ENCODE measurements around the gene ANO7. TPM values are rescaled to one million over a fixed set of nuclear protein-coding genes. Genes with fewer than 3 reads are reported as not detected.

Gene ANO7
- total RNA-seq, 2 experiments from 2014 or later: 0.29 to 0.31 TPM

DNA sequence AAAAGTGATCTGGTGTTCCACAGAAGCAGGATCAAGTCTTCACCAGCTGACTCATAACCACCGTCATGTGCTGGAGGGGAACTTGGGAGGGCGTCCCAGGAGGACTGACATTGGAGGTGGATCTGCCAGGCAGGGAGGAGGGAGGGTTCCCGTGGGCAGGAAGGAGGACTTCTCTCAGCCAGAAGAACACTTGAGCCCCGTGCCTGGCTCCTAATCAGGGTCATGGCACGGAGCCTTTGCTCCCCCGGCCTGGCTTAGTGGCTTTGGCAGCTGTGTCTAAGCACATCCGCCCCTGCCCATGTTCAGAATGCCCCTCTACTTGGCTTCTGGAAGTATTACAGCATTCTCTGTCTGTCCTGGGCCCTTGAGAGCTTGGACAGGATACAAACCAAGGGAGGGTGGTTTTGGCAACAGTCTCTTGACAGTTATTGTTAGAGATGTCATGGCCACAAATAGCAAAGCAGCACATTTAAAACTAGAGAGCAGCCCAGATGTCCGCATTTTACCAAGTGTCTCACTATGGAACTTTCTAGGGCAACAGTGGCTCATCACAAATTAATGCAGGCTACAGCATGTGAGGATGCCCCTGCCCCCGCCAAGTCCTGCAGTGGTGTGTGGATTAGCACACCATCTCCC, 26.7 kb upstream of the ANO7 start:
- ChIA-PET POLR2A (no interaction called here), CTCF (no interaction called here)
- no peak overlapping the region for H3K27ac Mint-ChIP-seq
- H3K36me3 Mint-ChIP-seq (ENCODE audit: low read depth): peaks cover 25% of the 10 kb centered on the region
- H3K9me3 Mint-ChIP-seq (ENCODE audit: insufficient read depth): no peaks in the 10 kb centered on the region
- DNase-seq (no peak), ATAC-seq (no peak)
- H3K4me3 Mint-ChIP-seq: no peak overlapping the region
- H3K4me1 Mint-ChIP-seq (ENCODE audit: low read depth): peaks cover 7% of the 10 kb centered on the region
- H3K27me3 Mint-ChIP-seq (ENCODE audit: low read depth): no peaks in the 10 kb centered on the region

DNA sequence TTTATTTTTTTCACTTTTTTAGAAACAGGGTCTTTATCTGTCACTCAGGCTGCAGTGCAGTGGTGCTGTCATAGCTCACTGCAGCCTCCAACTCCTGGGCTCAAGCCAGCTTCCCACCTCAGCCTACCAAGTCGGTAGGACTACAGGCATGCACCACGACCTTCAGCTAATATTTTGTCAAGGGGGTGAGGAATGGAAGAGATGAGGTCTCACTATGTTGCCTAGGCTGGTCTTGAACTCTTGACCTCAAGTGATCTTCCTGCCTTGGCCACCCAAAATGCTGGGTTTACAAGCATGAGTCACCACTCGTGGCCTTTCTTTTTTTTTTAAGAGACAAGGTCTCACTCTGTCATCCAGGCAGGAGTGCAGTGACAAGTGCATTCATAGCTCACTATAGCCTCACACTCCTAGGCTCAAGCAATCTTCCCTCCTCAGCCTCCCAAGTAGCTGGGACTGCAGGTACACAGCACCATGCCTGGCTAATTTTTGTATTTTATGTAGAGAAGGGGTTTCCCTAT, 24.8 kb upstream of the ANO7 start:
- DNase-seq: no peak
- Mint-ChIP-seq H3K36me3 (ENCODE audit: low read depth) (peaks cover 31% of the 10 kb centered on the region), H3K9me3 (ENCODE audit: insufficient read depth) (no peaks in the 10 kb centered on the region), H3K4me1 (ENCODE audit: low read depth) (peaks cover 7% of the 10 kb centered on the region), H3K27ac (no peak overlapping the region), H3K4me3 (no peak overlapping the region), H3K27me3 (ENCODE audit: low read depth) (no peaks in the 10 kb centered on the region)
- ATAC-seq: no peak
- ChIA-PET POLR2A (no interaction called here), CTCF (interaction anchor here (0.7 kb wide), 1 partner anchor 13 kb away, joined by 3 read pairs; no protein-coding TSS in a partner anchor)

DNA sequence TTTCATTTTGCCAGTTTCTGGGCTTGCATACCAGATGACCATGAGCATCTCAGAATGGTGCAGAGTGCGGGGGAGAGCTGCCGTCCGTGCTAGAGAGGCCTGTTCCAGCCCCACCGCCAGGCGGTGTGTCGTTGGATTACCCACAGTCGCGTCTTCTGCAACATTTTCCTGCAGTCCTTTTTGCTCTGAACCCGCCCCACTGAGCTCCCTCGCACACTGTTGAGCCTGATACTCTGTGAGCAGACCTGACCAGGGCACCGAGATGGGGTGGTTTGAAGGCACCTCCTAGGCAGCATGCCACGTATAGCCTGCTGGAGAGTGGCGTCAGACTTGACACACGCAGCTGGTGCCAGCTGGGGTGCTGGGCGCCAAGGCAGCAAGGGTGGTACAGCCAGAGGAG, 20.1 kb upstream of the ANO7 start:
- no peak overlapping the region for H3K27ac Mint-ChIP-seq
- H3K9me3 Mint-ChIP-seq (ENCODE audit: insufficient read depth): peaks cover 10% of the 10 kb centered on the region
- CTCF ChIA-PET: no interaction called here
- H3K4me3 Mint-ChIP-seq: no peak overlapping the region
- POLR2A ChIA-PET: no interaction called here
- H3K36me3 Mint-ChIP-seq (ENCODE audit: low read depth): peaks cover 59% of the 10 kb centered on the region
- no peaks in the 10 kb centered on the region for H3K27me3 Mint-ChIP-seq (ENCODE audit: low read depth)
- H3K4me1 Mint-ChIP-seq (ENCODE audit: low read depth): peaks cover 3% of the 10 kb centered on the region
- DNase-seq (no peak), ATAC-seq (no peak)

DNA sequence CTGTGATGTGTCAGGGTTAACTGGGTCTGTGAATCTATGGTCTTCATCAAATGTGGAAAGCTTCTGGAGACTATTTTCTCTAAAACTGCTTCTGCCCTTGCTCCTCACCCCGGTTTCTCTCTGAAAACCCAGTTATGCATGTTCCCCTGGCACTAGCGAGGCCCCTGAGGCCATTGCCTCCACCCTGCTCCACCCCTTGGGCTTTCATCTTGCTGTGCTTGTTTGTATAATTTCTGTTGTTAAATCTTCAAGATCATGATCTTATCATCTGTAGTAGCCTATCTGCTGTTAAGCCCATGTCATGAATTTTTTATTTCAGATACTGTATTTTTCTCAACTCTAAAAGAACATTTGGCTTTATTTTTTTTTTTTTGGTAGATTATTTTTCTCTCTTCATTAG, 14.9 kb upstream of the ANO7 start:
- Mint-ChIP-seq H3K9me3 (ENCODE audit: insufficient read depth) (peaks cover 10% of the 10 kb centered on the region), H3K4me3 (no peak overlapping the region), H3K27me3 (ENCODE audit: low read depth) (no peaks in the 10 kb centered on the region), H3K4me1 (ENCODE audit: low read depth) (no peaks in the 10 kb centered on the region), H3K27ac (no peak overlapping the region), H3K36me3 (ENCODE audit: low read depth) (peaks cover 68% of the 10 kb centered on the region)
- ATAC-seq (no peak), DNase-seq (no peak)
- ChIA-PET CTCF (no interaction called here), POLR2A (no interaction called here)

DNA sequence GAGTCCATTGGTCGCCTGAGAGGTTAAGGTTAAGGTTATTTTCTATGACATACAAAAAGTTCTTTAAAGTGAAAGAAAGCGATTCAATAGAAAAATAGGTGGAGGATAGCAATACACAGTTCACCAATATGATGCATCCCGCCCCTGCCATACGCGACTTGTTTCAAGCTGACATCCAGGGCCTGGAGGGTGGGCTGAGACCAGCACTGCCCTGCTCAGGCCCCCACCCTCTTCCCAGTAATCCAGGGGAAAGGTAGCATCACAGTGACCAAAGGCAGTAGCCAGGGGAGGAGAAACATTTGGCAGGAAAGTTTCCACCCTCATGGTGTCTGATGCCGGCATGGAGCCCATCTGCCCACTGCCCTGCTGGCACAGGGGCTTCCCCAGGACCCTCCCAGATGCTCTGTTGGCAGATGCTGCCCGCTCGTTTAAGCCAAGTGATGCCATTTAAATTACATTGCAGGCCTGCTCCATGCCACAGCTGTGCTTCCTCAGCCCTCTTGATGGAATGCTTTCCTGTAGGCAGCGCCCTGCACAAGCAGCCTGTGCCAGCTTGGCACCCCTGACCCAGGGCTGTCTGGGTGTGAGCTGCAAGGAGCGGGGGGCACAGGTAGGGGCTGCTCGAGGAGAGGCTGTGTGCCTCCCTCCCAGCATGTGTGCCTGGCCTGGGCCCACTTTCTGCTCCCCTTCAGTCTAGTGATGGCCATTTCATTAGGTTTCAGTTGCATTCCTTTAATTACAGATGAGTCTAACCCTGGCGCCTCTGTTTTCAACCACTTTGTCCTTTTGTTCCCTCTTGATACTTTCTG, 10.7 kb upstream of the ANO7 start:
- Mint-ChIP-seq H3K27me3 (ENCODE audit: low read depth) (no peaks in the 10 kb centered on the region), H3K4me1 (ENCODE audit: low read depth) (no peaks in the 10 kb centered on the region), H3K27ac (no peak overlapping the region), H3K4me3 (no peak overlapping the region), H3K9me3 (ENCODE audit: insufficient read depth) (no peaks in the 10 kb centered on the region), H3K36me3 (ENCODE audit: low read depth) (peaks cover 38% of the 10 kb centered on the region)
- ChIA-PET POLR2A (no interaction called here), CTCF (no interaction called here)
- DNase-seq: no peak
- ATAC-seq: no peak

DNA sequence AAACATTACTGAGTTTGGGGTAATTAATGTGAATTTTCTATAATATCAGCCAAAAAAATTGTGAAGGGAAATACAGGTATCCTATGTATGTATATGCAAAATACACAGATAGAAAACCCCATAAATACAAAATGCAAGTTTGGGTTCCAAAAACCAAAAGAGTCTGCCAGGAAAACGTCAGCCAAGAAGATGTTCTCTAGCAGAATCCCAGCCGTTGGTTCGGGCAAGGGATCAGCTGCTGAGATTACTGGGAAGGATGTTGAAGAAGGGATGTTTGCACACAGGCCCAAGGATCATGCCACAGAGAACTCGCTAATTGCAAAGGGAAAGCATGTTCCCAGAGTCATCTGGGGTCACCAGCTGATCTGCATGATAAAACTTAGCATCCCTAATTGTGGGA, 9.5 kb upstream of the ANO7 start:
- ATAC-seq: no peak
- H3K36me3 Mint-ChIP-seq (ENCODE audit: low read depth): peaks cover 34% of the 10 kb centered on the region
- no peaks in the 10 kb centered on the region for H3K4me1 Mint-ChIP-seq (ENCODE audit: low read depth)
- H3K9me3 Mint-ChIP-seq (ENCODE audit: insufficient read depth): no peaks in the 10 kb centered on the region
- no peaks in the 10 kb centered on the region for H3K27me3 Mint-ChIP-seq (ENCODE audit: low read depth)
- H3K4me3 Mint-ChIP-seq: no peak overlapping the region
- ChIA-PET POLR2A (no interaction called here), CTCF (no interaction called here)
- no peak for DNase-seq
- H3K27ac Mint-ChIP-seq: no peak overlapping the region

DNA sequence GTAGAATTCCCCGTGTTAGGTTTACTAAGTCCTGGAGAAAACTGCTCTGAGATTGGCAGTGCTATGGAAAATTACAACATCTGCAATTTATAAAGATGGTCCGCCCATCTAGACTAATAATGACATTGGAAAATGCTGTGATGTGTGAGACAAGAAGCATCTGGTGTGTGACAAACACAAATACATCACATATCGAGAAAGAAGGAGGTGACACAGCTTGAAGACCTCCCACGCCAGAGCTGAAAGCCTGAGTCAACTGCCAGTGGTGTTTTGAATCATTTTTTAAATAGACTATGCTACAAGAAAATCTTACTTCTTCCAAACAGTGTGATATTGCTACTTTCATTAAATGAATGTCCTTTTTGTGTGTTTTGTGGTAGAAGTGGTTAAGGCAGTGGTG, 8.6 kb upstream of the ANO7 start:
- H3K4me3 Mint-ChIP-seq: no peak overlapping the region
- H3K4me1 Mint-ChIP-seq (ENCODE audit: low read depth): no peaks in the 10 kb centered on the region
- H3K36me3 Mint-ChIP-seq (ENCODE audit: low read depth): peaks cover 32% of the 10 kb centered on the region
- ATAC-seq: no peak
- DNase-seq: no peak
- ChIA-PET POLR2A (interaction anchor here (0.6 kb wide), 1 partner anchor 139 kb away, joined by 4 read pairs; no protein-coding TSS in a partner anchor), CTCF (no interaction called here)
- H3K9me3 Mint-ChIP-seq (ENCODE audit: insufficient read depth): no peaks in the 10 kb centered on the region
- H3K27ac Mint-ChIP-seq: no peak overlapping the region
- no peaks in the 10 kb centered on the region for H3K27me3 Mint-ChIP-seq (ENCODE audit: low read depth)

DNA sequence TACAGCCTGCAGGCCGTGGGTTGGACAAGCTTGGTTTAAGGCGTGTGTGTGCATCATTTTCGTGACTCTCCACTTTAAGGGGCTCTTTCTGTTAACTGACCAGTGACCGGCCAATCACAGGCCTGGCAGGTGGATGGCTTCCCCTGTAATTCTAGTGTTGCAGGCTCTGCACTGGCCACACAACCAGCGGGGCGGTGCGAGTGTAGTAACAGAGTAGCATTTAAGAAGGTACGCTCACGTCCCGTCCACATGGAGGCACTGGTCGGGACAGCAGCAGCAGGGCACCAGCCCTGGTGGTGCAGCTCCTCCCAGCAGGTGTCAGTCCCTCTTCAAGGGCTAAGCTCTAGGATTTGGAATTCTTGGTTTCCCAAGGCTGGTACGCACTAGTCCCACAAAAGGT, 8.0 kb upstream of the ANO7 start:
- POLR2A ChIA-PET: no interaction called here
- no peak overlapping the region for H3K27ac Mint-ChIP-seq
- H3K9me3 Mint-ChIP-seq (ENCODE audit: insufficient read depth): no peaks in the 10 kb centered on the region
- no peak for ATAC-seq
- H3K27me3 Mint-ChIP-seq (ENCODE audit: low read depth): no peaks in the 10 kb centered on the region
- CTCF ChIA-PET: no interaction called here
- no peak for DNase-seq
- H3K4me3 Mint-ChIP-seq: no peak overlapping the region
- peaks cover 26% of the 10 kb centered on the region for H3K36me3 Mint-ChIP-seq (ENCODE audit: low read depth)
- no peaks in the 10 kb centered on the region for H3K4me1 Mint-ChIP-seq (ENCODE audit: low read depth)

DNA sequence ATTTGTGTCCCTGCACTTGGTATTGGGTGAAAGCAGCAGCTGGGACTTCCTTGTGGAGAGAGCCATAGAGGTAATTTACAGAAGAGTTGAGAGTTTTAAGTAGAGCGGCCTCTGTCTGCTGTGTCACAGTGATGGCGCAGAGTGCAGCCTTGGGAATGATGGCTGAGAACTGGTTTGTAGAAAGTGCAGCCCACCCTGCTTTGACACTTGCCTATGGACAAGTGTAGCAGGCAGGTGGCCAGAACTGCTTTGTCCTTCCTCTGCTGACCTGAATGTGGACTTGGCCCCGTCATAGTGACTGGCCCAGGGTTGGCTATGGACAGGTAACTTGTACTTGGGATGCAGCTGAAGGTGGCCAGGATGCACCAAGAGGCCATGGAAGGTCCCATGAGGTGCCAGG, 6.4 kb upstream of the ANO7 start:
- no peaks in the 10 kb centered on the region for H3K4me1 Mint-ChIP-seq (ENCODE audit: low read depth)
- ChIA-PET CTCF (no interaction called here), POLR2A (no interaction called here)
- no peak for ATAC-seq
- DNase-seq: no peak
- no peak overlapping the region for H3K27ac Mint-ChIP-seq
- peaks cover 19% of the 10 kb centered on the region for H3K36me3 Mint-ChIP-seq (ENCODE audit: low read depth)
- H3K27me3 Mint-ChIP-seq (ENCODE audit: low read depth): no peaks in the 10 kb centered on the region
- no peaks in the 10 kb centered on the region for H3K9me3 Mint-ChIP-seq (ENCODE audit: insufficient read depth)
- H3K4me3 Mint-ChIP-seq: no peak overlapping the region

DNA sequence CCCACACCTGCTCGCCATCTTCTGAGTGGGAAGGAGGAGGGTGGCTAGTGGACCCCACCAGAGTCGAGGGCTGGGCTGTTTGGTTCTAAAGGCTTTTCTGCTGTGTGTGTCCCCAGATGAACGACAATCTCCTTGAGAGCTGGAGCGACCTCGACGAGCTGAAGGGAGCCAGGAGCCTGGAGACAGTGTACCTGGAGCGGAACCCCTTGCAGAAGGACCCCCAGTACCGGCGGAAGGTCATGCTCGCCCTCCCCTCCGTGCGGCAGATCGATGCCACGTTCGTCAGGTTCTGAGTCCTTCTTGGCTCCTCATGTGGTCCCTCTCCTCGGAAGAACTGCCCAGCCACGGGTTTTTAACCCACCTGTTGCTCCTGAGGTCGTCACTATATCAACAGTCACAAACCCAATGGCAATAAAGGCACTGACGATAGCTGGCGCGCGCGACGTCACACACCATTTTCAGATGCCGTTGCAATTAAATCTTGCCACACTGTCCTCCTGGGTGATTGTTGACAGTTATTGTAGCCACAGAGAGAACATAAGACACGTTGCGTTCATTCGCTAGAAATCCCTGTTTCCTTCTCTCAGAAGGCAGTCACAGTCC, 5.8 kb upstream of the ANO7 start:
- CTCF ChIA-PET: no interaction called here
- no peaks in the 10 kb centered on the region for H3K4me1 Mint-ChIP-seq (ENCODE audit: low read depth)
- DNase-seq: no peak
- H3K9me3 Mint-ChIP-seq (ENCODE audit: insufficient read depth): no peaks in the 10 kb centered on the region
- H3K27ac Mint-ChIP-seq: no peak overlapping the region
- H3K36me3 Mint-ChIP-seq (ENCODE audit: low read depth): peaks cover 18% of the 10 kb centered on the region
- POLR2A ChIA-PET: no interaction called here
- ATAC-seq: no peak
- no peaks in the 10 kb centered on the region for H3K27me3 Mint-ChIP-seq (ENCODE audit: low read depth)
- H3K4me3 Mint-ChIP-seq: no peak overlapping the region

DNA sequence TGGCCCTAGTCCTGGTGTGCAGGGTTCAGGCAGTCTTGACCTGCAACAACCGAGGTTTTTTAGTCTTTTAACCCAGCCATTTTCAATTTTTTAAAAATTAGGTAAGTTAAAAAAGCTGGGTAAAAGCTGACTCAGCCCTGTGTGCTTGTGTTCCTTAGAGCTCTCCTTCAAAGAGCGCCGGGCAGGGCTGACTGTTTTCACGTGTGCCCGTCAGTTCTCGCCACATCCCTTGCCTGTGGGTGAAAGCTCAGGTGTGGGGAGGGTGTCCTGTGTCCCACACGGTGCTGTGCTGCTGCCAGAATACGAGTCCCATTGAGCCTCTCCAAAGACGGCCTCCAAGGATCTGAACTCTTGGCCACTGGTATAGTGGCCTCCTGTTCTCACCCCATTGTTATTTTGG, 5.3 kb upstream of the ANO7 start:
- Mint-ChIP-seq H3K27ac (no peak overlapping the region), H3K9me3 (ENCODE audit: insufficient read depth) (no peaks in the 10 kb centered on the region), H3K4me3 (no peak overlapping the region), H3K4me1 (ENCODE audit: low read depth) (no peaks in the 10 kb centered on the region), H3K27me3 (ENCODE audit: low read depth) (no peaks in the 10 kb centered on the region), H3K36me3 (ENCODE audit: low read depth) (peaks cover 14% of the 10 kb centered on the region)
- ChIA-PET POLR2A (no interaction called here), CTCF (no interaction called here)
- DNase-seq (no peak), ATAC-seq (no peak)

DNA sequence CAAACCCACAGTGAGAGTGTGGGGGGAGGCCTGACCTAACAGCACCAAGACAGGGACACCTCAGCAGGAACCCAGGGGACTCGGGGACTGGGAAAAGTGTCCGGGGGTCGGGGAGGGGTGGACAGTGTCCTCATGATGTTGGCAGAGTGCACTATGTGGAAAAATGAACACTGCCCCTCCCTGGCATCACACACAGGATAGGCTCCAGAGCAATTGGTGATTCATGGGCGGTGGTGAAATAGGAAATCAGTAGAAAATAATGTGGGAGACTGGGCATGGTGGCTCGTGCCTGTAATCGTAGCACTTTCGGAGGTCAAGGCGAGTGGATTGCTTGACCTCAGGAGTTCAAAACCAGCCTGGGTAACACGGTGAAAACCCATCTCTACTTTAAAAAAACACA, 3.6 kb upstream of the ANO7 start:
- CTCF ChIA-PET: no interaction called here
- no peaks in the 10 kb centered on the region for H3K9me3 Mint-ChIP-seq (ENCODE audit: insufficient read depth)
- H3K4me3 Mint-ChIP-seq: no peak overlapping the region
- no peak overlapping the region for H3K27ac Mint-ChIP-seq
- H3K4me1 Mint-ChIP-seq (ENCODE audit: low read depth): no peaks in the 10 kb centered on the region
- DNase-seq (no peak), ATAC-seq (no peak)
- POLR2A ChIA-PET: no interaction called here
- no peaks in the 10 kb centered on the region for H3K27me3 Mint-ChIP-seq (ENCODE audit: low read depth)
- H3K36me3 Mint-ChIP-seq (ENCODE audit: low read depth): peaks cover 6% of the 10 kb centered on the region
